Stimulated activated CD4-positive, alpha-beta T cell treated with anti-CD3 and anti-CD28 coated beads, Interleukin-1b, Interleukin-23, amount 100 ng/mL, for 4 hours (primary cell): ENCODE results near the gene C1QTNF9.
"Not testable (repeated sequence)": the region's sequence is repeated elsewhere in the genome, so short reads cannot be mapped to it uniquely, and the experiment has no call there.

Source experiments
- DNase-seq, 2 donors: peaks; one replicate each; pipeline ENCODE4 v3.0.0-alpha.2; 2020; ENCODE audit warnings: low read depth in 2 of 2

Gene C1QTNF9, protein sequence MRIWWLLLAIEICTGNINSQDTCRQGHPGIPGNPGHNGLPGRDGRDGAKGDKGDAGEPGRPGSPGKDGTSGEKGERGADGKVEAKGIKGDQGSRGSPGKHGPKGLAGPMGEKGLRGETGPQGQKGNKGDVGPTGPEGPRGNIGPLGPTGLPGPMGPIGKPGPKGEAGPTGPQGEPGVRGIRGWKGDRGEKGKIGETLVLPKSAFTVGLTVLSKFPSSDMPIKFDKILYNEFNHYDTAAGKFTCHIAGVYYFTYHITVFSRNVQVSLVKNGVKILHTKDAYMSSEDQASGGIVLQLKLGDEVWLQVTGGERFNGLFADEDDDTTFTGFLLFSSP

DNA sequence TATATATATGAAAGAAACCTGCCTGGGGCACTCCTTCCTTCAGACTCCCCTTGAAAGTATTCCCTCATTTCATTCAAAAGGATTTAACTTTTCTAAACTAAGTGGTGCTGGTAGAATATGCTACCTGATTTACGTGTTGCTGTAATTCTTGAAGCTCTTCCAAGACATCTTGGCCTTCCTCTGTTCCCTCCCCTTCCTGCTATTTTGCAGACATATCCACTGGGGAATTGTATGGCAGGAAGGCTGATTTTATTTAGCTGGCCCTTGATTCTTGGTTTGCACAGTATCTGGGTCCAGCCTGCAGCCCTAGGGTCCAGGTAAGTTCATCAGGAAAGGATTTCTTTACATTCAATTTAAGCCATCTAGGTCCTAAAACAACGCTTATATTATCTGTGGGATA lies at the start of gene C1QTNF9:
C1QTNF9 (plus strand) TSS at position 281 of the 400 bp plus-strand sequence. CDS start 6,424 bp downstream, outside the sequence.
- not testable (repeated sequence) for DNase-seq

DNA sequence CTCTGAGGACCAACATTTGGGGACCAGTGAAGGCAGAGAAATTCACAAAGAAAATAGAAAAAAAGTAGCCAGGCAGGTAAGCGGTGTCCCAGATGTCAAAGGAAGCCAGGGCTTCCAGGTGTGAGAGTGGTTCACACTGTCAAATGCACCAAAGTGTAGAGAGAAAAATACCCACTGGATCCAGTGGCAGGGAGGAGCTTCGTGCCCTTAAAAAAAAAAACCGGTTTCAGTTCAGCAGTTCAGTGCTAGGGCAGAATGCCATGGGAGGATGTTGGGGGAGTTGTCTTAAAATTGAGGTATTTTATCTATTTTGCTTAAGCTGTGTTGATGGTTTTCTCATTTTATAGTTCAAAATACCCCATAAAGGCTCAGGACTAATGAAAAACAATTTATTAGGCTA lies 47.8 kb upstream of the C1QTNF9 start:
- DNase-seq, result peak in 1 of 2 donors; percentile 23

DNA sequence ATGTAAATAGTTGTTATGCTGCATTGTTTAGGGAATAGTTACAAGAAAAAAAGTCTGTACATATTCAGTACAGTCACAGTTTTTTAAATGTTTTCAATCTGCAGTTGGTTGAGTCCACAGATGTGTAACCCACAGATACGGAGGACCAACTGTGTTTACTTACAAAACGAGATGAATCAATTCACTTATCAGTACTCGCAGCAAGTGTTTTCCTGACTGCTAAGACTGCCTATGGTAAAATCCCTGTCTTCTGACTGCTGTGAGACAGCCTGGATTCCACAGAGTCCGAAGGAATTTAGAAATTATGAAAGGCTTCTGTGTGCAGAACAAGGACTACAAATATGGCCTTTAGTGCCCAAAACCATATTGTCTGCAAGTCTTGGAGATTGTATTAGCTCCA lies 45.7 kb upstream of the C1QTNF9 start:
- DNase-seq, result no peak

DNA sequence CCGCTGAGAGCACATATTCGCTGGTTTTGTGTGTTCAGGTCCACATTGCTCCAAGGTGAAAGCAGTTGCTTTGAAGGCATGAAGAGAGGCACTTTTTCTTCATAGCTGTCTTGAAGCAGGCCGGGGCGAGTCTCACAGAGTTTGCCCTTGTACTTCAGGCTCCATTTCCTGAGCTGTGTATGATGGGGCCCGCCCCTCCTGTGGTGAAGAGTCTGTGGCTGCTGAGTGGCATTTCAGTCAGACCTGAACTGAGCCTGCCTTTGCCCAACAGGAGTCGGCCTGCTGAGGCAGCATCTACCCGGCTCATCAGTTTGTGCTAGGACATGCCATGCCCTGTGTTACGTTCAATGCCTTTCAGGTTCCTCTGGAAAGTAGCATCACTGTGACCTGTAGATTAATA lies 44.4 kb upstream of the C1QTNF9 start:
- peak; percentile 53 to 58 for DNase-seq

DNA sequence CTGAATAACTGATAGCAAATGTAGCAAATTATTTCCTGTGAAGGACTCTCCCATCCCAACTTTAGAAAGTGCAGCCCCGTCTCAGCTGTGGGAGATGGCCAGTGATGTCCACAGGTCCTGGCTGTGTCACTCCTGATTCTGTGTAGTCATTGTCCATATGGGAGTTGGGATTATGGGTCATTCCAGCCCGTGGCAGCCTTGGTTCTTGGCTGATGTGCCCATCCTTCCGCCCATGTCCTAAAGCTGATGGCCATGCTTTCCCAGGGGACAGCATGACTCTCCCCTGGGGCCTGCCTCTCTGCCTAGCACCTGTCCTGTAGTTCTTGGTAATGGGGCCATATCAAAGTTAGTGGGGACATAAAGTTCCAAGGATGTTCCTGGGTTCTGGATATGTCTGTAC lies 43.9 kb upstream of the C1QTNF9 start:
- no peak for DNase-seq

DNA sequence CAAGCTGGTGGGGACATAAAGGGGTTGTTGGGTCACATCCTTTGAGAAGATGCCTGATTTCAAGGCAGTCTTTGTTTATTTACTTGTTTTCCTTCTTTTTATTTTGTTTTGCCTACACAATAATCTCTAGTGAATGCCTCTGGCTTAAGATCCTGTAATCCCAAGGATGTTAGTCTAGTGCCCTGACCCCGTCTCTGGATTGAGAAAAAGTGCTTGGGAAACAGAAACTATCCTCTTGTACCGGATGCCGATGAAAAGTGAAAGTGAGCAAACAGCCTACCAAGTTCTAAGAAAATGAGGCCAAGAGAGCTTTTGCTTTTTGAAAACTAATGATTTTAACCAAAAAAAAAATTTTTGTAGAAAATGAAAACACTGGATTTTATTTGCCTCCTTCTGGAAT lies 42.1 kb upstream of the C1QTNF9 start:
- peak in 1 of 2 donors; percentile 20 for DNase-seq

DNA sequence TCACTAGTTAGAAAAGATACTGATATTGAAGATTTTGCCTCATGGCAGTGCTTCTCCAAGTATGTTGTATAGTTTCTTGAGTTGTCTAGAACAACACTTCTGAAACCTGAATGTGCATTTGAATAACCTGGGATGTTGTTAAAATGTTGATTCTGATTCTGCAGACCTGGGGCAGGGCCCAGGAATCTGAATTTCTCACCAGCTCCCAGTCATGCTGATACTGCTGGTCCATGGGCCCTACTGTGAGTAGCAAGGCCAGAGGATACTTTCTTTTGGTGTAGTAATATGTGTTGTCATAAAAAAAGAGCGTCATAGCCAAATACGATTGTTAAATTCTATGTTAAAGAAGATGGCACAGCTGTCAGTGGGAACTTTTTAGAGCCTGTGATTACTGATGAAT lies 41.6 kb upstream of the C1QTNF9 start:
- DNase-seq, result no peak

DNA sequence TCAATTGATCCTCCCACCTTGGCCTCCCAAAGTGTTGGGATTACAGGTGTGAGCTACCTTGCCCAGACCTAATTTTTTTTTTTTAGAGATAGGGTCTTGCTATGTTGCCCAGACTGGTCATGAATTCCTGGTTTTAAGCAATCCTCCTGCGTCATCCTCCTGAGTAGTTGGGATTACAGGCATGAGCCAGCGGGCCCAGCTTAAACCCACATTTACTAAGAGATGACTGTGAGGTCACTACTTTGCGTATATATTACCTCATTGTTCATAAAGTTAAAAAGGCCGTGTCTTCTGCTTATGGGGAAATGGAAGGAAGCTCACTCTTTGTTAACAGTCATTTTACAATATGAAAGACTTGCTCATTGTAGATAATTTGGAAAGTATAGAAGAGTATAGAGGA lies 39.6 kb upstream of the C1QTNF9 start:
- DNase-seq, result no peak

DNA sequence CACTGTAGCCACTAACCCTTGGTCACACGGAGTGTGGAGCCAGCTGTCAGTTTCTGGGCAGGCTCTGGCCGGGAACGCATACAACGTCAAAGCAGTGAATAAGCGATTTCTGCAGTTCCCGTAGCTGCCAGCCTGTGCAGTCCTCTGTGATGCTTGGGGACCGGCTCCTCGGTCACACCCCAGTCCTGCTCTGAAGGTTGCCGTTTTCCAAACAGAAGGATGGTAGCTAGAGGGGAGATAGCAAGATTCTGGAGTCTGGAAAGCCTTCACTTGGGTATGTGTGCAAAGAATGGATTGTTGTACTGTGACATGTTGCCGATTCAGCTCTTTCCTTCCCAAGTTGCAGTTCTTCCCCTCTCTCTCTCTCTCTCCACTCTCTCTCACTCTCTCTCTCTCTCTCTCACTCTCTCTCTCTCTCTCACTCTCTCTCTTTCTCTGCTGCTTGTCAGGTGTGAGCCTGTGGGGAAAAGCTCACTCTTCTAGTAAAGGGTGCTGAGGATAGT lies 38.7 kb upstream of the C1QTNF9 start:
- peak in 1 of 2 donors; percentile 32 for DNase-seq

DNA sequence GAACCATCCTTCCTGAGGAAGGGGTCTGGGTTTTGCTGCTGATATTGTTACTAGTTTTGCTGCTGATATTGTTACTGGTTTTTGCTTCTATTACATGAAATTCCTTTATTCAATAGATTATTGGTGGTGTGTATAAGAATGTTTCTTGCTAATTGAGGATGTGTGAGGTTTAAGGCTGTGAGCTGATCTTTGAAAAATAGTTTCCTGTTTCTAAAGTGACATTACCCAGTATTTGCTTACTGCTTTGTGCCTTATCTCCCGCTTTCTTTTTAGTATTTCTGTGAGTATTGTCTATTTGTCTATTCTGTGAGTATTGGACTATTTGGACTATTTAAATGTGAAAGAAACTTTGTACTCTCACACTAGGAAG lies 38.2 kb upstream of the C1QTNF9 start:
- no peak for DNase-seq

DNA sequence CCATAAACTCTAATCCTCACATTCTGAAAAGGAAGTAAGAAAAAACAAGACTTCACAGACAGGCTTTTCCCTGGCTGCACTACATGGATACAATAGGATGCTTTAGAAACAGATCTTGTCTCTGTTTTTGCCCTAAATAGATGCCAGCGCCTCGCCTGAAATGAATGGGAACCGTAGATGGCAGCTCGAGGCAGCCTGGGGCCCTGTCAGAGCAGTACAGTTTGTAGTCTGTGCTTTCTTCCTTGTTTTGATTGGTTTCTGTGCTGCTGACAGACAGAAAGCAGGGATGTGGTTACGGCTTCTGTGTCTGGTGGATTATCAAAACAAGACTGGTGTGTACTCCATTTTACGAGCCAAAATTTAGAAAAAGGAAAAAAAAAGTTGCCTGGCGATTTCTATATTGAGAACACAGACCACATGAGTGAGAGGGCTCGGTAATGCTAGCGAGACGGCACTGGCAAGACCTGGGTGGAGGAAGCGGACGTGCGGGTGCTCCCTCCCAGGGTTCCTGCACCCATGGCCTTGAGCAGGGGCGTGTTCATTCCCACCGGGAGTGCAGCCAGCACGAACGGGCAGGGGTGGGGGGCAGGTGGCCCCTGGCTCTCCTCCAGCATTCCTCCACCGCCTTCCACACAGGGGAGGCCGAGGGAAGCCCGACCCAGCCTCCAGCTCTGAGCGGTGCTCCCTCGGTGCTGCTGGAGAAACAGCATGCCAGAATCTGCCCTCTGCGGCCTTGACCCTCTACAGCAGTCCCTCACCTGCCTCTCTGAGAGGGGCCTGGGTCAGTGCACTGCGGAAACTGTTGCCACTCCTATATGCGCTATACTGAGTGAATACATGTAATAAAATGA lies 37.6 kb upstream of the C1QTNF9 start:
- peak in 1 of 2 donors; percentile 29 for DNase-seq

DNA sequence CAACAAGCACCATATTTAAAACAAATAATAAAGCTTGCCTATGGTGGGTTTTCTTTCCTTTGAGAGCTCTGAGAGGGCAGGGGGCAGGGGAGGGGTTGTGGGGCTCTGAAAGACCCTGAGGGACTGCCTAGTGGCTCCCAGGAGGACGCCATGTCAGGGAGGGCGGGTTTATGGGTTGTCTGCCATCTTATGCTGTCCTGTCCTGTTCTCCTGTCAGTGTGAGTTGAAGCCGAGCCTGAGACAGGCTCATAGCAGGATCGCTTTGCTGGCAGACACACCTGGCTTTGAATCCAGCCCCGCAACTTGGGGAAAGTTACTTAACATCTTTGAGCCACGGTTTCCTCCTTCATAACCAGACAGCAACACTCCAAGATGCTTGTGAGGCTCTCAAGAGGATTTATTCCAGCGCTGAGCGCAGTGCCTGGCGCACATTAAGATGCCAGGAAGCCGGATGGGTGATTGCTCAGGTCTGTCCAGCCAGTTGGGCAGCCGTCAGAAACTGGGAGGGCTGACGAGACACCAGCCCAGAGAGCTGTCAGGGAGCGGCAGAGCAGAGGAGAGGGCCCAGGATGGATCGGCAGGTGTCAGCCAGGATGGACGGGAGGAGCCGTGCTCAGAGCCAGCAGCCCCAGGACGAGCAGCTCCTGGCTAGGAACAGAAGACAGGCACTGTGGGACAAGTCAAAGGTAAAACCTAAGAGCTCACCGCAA lies 36.8 kb upstream of the C1QTNF9 start:
- no peak for DNase-seq

DNA sequence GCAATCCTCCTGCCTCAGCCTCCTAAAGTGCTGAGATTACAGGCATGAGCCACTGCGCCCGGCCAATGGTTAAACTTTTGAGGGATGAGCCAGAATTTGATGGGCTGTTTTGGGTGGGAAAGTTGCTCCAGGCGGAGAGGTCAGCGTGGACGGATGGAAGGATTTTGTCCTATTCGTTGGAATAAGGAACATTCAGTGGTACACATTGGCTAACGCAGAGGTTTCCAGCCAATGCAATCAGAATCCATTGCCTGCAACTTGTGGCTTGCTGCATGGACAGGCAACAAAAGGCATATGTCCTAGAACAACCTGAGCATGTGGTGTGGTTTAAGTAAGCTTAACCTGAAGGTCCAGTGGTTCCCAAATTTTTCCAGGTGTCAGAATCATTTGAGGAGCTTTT lies 35.5 kb upstream of the C1QTNF9 start:
- no peak for DNase-seq

DNA sequence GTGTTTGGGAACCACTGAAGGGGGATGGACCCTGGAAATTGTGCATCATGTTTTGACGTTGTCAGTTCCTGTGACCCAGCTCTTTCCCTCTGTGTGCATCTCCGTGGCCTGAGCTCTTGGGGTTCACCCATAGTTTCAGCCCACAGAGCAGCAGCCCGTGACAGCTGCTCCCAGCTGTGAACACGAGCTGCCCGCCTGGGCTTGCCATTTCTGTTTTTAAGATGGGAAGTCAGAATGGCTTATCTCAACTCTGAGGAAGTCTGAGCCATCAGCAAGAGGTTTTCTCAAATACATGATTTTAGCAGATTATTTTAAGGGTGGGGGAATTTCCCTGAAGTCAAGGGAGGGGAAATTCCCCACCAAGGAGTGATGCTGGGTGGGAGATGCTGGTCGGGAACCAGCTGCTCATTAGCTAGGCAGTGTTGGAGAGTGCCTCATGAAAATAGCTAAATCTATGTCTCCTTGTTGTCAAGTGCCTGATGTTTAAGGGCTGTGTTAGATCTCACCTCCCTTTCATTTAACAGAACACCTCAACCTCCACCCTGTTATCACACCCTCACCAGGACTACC lies 34.8 kb upstream of the C1QTNF9 start:
- peak; percentile 35 to 49 for DNase-seq

DNA sequence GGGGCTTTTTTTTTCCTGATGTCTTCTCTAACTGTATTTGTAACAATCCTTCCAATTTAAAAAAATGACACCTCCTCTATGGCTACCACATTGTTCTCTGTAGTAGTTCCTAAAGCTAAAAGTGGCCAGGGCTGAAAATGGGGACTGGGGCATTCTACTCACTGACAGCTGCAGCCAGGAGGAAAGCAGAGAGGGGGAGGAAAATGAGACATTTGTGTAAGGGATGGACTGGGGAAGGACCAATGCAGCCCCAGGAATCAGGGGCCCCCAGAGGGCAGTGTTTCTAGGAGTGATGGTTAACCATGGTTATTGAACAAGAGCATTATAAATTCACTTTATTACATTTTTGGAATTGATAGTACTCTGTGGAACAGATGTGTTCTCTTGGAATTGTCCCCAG lies 34.3 kb upstream of the C1QTNF9 start:
- DNase-seq, result no peak

DNA sequence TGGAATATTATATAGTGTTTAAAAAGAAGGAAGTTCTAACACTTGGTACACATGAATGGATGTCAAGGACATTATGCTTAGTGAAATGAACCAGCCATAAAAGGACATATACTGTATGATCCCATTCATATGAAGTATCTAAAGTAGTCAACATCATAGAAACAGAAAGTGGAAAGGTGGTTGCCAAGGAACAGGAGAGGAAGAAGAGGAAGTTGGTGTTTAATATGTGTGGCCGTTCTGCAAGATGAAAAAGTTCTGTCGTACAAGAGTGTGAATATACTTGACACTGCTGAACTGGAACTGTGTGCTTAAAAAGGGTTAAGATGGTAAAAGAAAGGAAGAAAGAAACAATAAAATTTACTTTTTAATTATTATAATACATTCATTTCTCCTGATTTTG lies 33.1 kb upstream of the C1QTNF9 start:
- DNase-seq, result no peak

DNA sequence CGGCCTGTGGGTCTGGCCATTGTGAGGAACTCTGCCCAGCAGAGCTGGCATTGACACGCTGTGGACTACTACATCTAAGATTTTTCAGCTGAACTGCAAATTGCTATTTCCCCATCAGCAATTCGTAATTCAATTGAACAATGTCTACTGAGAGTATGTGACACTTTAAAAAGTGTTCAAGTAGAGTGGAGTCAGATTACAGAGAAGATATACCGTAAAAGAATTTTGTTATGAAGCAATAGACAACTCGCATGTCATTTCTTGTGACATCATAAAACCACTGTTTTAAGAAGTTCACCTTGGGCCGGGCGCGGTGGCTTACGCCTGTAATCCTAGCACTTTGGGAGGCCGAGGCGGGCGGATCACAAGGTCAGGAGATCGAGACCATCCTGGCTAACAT lies 32.5 kb upstream of the C1QTNF9 start:
- DNase-seq, result no peak

DNA sequence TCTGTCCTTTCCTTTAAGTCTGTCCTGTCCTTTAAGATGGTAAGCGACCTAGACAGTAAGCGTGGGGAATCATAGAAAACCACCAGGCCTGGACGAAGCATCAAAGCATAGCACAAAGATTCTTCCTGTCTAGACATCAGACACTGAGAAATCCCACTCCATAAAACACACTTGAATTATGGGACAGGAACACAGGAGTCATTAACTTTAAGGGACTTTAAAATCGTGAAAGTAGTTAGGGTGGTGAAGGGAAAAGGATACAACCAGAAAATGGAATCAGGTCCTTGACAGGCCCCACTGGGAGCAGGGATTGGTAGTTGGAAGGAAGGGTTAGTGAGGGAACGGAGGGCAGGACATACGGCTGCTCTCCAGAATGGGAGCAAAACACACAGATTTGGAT lies 31.6 kb upstream of the C1QTNF9 start:
- no peak for DNase-seq

DNA sequence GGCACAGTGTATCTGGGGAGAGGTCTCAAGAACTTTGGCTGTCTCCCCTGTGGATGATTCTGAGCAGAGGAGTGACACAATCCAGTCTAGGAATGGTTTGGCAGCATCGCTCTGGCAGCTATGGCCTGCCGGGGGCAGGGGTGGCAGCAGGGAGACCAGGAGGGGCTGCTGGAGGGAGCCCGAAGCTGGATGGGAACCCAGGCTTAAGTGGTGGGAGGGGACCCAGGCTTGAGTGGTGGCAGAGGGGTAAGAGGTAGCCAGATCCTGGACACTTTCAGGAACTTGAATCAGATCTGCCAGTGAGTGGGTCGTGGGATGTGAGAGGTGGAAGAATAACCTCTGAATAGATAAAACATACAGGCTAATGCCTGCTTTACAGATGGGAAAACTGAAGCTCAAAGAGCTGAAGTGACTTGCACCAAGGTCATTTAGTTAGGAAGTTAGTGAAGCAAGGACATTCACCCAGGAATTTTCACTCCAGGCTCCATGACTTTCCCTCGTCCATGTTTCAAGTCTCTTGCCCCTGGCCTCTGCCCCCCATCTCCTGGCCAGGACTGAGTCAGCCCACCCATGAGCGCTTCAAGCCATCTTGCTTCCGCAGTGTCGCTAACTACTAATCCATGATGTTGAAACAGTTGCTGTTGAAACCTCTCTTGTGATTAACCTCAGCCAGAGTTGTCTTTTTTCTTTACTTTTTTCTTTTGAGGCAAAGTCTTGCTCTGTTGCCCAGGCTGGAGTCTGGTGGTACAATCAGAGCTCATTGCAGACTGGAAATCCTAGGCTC lies 29.9 kb upstream of the C1QTNF9 start:
- DNase-seq, result no peak

DNA sequence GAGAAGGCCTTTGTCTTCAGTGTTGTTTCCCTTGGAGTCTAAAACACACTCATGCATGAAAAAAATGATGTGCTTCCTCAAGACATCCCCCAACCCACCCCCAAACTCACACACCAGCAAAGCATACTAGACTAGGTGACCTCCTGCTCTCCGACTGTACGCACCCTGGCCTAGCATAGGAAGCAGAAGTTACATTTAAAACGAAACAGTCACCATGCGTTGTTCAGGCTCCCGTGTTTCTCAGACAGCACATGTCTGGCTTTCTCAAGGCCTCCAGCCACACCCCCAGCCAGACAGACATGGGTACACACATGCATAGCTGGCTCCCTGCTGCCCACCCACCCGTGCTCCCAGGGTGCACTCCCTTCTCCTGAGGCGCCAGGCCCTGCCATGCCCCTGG lies 28.7 kb upstream of the C1QTNF9 start:
- DNase-seq, result no peak
